Activated effector memory CD4-positive, alpha-beta T cell treated with Interleukin-2 at 50 U/mL for 16 hours (primary cell): ENCODE measurements around the gene RASA4.
A peak's percentile ranks its signal among the peaks of the same experiment; 100 is the strongest.
"Not testable (repeated sequence)": the region's sequence is repeated elsewhere in the genome, so short reads cannot be mapped to it uniquely, and the experiment has no call there.

Source experiments
- DNase-seq: peaks from one replicate; pipeline ENCODE4 v3.0.0-alpha.2; 2020

Gene RASA4

DNA sequence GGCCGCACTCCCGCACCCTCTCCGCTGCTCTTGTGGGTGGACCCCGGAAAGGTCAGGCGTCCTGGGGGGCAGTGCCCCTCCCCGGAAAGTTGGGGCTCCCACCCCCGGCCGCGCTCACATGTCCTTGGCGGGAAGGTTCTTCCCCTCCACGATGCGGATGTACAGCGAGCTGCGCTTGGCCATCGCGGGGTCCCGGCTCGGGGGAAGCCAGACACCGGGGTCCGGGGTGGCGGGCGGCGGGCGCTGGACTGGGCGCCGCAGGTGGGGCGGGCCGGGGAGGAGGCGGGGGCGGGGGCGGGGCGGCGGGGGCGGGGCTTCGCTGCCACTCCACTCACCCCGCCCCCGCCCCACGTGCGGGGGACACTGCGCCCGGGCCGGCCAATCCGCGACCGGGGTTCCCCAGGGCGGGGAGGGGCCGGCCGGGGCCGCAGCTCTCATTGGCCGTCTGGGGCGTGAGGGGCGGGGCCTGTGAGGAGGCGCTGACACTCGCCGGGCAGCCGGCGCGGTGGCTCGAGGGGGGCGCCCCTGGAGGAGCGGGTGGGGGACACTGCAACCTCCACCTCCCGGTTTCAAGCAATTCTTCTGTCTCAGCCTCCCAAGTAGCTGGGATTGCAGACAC is at the start of gene RASA4:
Gene RASA4 (minus strand): TSS at position 250 of the 619 bp plus-strand sequence. CDS start 67 bp downstream, at position 183.
- peak; percentile 14 for DNase-seq

DNA sequence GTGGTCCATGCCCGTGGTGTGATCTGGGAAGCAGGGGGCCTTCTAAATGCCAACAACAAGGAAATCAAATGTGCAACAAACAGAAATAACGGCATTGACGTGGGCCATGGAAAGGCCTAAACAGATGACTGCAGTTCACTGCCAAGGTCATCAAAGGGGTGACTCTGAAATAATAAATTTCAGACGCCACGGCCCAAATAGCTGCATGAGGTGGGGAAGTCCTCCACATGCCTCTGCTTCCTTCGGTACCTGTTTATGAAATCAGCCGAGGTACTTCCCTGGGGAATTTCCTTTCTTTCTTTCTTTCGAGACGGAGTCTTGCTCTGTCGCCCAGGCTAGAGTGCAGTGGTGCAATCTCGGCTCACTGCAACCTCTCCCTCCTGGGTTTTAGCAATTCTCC is 48.2 kb upstream of the RASA4 start:
- not testable (repeated sequence) for DNase-seq

DNA sequence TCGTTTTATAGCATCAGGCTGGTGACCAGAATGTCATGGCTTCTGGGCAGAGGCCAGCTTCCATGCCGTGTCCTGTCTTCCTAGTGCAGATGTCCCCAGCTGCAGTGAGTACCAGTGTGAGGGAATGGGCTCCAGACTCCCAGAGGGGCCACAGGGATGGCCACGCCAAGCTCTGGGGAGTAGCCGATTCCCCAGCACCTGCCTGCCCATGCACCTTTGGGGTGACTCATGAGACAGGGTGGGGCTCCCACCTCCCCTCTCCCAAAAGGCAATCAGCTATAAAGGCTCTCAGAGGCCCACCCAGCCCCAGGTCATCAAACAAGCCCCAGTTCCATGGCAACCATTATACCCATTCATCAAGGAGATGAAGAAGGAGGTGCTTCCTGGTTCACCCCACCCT is 33.4 kb upstream of the RASA4 start, which contains the start of gene SPDYE2B:
Gene SPDYE2B (plus strand): TSS at position 396 of the 400 bp plus-strand sequence. CDS start 2,030 bp downstream, outside the sequence.
- DNase-seq: not testable (repeated sequence)

DNA sequence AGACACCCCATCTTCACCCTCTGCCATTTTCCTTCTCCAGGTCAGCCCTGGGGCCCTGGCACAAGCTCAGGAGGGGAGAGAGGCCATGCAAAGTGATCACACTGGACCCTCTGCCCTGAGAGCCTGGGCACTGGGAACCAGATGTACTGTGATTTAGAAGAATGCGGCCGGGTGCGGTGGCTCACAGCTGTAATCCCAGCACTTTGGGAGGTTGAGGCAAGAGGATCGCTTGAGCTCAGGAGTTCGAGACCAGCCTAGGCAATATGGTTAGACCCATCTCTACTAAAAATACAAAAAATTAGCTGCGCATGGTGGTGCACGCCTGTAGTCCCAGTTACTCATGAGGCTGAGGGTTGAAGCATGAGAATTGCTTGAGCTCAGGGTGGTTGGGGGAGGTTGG is 31.3 kb upstream of the RASA4 start:
- not testable (repeated sequence) for DNase-seq

DNA sequence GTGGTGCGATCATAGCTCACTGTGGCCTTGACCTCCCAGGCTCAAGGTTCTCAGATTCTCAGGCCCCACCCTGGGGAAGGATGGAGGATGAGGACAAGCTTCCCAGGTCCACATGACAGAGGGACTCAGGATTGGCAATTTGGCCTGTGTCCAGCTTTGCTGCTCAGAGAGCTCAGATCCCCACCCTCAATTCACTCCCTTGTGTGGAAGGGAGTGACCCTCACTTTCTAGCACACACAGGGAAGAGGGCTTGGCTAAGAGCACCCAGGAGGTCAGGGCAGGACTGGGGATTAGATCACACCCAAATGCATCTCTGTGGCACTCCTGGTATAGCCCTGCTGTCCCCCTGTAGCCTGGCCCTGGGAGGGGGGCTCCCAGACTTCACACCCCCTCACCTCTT is 26.8 kb upstream of the RASA4 start:
- DNase-seq: not testable (repeated sequence)

DNA sequence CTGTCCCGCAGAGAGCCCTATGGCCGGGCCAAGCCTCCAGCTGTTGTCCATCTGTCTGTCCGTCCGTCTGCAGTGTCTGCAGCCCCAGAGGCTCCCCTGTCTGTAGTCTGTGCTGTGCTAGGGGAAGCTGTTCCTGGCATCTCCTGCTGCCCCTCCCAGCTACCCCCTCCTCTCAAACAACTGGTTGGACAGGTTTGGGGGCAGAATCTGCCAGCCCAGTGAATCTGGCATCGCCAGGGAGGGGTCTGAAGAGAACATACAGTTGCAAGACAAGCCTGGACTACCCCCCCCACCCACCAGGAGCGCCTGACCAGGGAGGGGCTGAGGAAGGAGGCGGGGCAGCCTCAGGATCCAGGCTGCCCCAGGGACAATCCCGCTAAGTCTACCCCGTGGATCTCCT is 26.1 kb upstream of the RASA4 start, which contains the start of gene UPK3BL1:
Gene UPK3BL1 (minus strand): TSS at position 101 of the 400 bp plus-strand sequence. CDS start 50 bp downstream, at position 51.
- DNase-seq: not testable (repeated sequence)

DNA sequence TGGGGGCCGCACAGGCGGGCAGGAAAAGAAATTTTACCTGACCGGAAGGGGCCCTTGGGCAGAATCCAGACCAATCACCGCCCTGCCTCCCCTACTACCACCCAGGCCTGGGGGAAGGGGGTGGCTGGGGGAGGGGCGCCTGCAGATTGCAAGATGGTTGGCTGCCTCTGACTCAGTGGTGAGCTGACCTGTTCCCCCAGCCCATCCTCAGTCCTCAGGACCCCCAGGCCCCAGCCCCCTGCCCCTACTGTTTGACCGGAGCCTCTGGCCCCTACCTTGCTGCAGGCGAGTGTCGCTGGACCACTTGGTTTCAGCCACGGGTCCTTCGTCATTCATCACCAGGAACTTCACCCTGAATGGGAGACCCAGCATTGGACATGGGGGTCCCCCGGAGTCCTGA is 22.3 kb upstream of the RASA4 start:
- DNase-seq: not testable (repeated sequence)

DNA sequence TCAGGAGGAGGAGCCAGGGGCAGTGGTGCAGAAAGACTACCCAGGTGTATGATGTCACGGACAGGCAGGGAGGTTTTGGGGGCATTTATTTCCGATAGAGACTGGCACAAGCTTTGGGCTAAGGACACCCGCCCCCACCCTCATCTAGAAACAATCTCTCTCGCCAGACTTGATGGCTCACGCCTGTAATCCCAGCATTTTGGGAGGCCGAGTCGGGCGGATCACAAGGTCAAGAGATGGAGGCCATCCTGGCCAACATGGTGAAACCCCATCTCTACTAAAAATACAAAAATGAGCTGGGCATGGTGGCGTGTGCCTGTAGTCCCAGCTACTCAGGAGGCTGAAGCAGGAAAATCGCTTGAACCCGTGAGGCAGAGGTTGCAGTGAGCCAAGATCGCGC is 20.4 kb upstream of the RASA4 start:
- not testable (repeated sequence) for DNase-seq

DNA sequence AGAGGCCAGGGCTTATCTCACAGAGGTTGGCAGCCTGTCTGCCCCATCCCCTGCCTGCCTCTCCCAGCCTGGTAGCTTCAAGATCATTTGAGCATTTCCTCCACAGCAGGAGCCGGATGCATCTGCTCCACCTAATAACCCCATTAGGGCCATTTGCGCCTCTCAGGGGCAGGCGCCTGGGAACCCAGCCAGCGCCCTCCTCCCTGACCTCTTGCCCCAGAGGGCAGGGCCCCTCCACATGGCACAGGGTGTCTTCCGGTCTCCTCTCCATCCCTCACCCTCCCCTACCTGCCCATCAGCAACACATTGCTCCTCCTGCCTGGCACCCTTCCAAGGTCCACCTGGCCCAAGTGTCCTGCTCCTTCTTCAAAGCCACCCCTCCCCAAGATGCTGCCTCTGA is 18.8 kb upstream of the RASA4 start:
- DNase-seq: not testable (repeated sequence)

DNA sequence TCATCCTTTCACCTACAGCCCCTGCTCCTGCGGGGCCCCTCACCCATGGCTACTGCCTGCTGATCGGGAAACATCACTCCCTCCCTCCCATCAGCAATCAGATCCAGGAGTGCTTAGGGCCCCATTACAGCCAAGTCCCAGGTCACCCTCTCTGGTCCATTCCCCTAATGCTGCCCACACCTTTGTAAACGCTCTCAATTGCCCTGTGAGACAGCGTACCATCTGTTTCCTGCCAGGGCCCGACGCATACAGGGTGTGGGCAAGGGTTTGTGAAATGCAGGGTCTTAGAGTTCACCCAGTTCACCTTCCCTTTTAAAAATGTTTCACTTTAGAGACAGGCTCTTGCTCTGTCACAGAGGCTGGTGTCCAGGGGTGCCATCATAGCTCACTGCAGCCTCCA is 17.7 kb upstream of the RASA4 start:
- not testable (repeated sequence) for DNase-seq

DNA sequence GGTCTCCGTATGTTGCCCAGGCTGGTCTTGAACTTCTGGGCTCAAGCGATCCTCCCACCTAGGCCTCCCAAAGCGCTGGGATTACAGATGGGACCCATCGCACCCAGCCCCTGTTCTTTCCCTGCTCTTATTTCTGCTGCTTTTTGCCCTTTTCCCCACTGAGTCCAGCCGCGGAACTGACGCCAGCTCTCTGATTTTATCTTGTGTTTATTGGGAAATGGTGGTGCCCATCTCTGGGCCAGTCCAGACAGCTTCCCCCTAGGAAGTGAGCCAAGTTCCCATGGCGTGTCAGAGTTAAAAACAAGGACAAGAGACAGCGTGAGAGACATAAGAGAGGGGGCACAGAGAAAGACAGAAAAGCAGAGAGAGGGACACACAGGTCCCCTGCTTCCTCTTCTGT is 14.1 kb upstream of the RASA4 start:
- not testable (repeated sequence) for DNase-seq

DNA sequence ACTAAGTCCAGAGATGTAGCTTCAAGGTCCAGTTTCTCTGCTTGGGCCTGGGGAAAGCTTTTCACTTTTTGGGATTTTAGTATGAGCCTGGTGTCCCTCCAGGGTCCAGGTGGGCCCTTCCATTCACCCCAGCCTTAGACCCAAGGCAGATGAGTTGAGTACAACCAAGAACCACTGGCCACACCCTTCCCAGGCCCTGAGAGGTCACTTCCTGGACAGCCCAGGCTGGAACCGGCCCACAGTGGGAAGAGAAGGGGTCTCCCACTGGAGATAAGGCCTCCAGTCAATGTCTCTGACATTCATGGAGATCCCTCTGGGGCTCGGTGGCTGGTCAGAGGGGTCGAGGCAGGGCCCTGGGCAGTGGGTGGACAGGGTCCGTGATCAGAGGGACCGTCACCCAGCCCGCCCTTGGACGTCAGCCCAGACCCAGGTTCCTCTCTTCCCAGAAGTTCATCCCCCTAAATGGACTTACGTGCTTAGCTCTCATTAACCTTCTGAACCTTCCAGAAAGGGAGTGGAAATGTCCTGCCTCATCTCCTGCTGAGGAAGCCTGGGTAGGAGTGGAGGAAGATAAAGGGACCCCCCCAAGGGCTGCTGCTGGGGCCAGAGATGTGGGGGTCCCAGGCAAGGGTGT is 10.8 kb upstream of the RASA4 start:
- DNase-seq: not testable (repeated sequence)

DNA sequence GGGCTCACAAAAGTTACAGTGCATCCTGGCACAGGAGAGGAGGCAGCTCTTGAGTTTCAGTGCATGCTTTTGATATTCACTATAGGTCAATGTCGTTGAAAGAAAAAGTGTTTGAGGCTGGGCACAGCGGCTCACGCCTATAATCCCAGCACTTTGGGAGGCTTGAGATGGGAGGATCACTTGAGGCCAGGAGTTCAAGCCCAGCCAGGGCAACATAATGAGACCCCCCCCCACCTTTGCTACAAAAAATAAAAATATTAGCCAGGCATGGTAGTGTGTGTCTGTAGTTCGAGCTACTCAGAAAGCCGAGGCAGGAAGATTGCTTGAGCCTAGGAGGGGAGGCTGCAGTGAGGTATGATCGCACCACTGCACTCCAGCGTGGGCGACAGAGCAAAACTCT is 1.6 kb upstream of the RASA4 start:
- DNase-seq: not testable (repeated sequence)

DNA sequence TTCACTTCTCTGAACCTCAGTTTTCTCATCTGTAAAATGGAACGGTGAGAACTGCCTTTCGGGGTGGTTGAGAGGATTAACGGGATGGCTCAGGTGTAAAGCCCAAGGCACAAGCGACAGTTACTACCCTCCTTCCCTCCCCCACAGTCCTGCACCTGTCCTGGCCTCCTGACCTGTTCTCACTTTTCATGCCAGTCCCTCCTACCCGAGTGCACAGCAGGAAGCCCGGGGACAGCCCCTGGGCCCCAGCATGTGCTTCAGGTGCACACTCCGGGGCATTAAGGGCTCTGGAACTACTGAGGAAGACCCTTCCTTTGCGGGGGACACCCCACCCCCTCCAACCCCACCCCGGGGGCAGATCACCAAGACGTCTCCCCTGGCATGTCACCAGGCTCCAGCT is 626 bp downstream of the RASA4 start:
- not testable (repeated sequence) for DNase-seq

DNA sequence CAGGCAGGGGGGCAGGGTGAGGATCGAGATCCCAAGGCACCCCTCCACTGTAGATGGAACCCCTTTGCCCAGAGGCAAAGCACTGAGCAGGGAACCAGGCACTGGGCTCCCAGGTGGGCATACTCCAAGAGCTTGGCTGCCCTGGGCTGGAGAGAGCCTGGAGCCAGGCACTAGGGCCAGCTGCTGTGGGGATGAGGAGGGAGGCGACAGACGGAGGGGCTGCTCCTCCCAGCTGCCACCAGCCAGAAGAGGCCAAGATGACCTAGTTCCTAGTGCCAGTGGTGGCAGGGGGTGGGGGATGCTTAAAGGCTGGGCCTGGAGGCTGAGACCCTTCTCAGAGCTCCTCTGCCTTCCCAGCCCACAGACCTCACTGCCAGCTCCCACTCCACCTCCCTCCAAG is 1.7 kb downstream of the RASA4 start:
- DNase-seq: not testable (repeated sequence)

DNA sequence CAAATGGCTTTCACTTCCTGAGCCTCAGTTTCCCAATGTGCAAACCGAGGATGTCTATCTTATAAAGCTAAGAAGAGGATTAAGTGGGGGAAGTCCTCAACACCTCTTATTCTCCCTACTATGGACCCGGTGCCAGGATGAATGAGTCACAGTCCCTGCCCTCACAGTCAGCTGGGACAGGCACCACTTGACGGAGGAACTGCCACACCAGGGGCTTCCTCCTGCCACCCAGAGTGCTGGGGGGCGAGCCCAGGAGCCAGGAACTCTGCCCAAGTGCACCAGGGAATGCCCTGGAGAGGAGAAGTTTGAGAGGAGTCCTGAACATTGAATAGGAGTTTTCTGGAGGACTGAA is 2.2 kb downstream of the RASA4 start:
- DNase-seq: not testable (repeated sequence)

DNA sequence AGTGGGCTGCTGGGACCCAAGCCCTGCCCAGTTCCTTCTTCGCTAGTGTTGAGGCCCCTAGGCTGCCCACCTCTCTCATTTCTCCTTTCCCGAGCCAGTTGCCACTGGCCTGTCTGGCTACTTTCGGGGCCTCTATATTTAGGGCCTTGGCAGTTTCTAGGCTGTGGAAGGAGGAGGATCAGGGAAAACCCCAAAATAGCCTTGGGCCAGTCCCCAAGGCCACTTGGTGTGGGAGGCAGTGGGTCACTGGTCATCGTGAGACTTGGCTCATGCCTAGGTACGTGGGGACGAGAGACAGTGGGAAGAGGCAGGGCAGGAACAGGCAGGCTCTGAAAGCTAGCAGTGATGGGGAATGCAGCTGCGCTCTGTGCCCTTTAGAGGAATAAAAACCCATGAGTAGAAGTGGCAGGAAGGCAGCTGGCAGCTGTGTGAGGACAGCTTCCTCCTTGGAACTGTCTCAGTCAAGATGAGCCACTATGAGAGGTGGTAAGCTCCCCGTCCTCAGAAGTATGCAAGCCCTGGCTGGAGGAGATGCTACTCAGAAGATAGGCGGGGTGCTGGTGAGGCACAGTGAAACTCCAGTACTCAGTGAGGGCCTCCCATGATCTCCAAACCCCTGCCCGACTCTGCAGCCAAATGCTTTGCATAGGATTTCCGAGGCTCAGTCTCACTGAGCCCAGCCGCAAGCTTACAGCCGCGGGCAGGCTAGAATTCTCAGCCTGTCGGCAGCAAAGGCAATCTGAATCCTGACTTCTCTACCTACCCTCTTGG is 2.8 kb downstream of the RASA4 start:
- not testable (repeated sequence) for DNase-seq

DNA sequence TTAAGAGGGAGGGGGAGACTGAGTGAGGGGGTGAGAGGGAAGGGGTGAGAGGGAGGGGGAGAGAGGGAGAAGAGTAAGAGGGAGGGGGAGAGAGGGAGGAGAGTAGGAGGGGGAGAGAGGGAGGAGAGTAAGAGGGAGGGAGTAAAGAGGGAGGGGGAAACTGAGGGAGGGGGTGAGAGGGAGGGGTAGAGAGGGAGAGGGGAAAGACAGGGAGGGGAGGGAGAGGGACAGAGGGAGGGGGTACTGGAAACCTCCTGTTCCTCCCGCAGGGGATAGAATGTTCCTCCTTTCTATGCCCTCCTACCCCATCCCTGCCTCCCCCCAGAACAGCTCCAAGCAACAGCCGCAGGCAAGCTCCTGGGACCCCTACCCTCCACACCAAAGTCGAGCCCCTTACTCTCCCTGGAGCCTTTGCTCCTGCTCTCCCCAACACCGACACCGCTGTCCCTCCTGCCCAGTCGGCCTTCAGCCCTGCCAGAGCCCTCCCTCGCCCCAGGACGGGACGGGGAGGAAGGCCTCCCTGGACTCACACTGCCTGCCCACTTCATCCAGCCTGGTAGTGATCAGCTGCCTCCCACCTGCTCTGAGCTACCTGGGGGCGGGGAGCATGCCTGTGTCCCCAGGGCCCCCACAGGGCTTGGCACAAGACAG is 4.8 kb downstream of the RASA4 start:
- DNase-seq: not testable (repeated sequence)

DNA sequence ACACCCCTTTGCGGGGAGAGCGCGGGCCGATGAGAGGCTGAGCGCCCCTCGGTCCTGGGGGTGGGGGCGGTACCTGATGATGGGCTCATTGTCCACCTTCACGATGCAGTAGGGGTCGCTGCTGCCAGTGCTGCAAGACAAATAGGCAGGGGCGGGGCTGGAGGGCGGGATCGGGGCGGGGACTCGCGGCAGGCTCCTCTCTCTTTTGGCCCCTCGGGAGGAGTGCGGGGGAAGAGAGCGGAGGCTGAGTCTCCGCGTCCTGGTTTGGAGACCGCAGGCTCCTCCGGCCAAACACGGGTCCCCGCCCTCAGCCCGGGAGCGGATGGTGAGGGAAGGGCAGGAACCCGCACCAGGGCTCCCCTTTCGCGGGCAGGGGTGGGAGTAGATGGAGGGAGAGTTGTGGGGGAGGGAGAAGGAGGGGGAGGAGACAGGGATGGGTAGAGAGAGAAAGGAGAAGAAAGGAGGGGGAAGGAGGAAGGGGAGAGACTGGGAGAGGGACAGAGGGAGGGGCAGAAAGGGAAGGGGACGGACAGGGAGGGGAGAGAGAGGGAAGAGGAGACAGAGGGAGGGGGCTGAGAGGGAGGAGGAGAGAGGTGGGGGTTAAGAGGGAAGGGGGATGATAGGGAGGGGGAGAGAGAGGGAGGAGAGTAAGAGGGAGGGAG is 5.4 kb downstream of the RASA4 start:
- DNase-seq: not testable (repeated sequence)

DNA sequence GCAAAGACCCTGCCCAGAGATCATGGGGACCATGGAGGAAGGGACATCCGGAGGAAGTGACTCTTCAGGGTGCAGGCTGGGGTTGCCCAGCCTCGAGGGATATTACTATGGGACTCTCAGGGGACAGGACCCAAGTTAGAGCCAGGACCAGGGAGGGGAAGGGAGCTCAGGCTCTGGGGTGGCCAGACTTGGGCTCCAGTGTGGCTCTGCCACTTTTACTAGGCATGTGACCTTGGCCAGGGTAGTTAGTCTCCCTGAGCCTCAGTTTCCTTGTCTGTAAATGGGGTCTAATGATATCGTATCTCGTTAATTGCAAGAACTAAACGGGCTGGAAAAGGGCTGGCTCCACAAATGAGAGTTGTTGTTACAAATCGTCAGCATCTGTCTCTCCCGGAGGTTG is 6.1 kb downstream of the RASA4 start:
- not testable (repeated sequence) for DNase-seq

DNA sequence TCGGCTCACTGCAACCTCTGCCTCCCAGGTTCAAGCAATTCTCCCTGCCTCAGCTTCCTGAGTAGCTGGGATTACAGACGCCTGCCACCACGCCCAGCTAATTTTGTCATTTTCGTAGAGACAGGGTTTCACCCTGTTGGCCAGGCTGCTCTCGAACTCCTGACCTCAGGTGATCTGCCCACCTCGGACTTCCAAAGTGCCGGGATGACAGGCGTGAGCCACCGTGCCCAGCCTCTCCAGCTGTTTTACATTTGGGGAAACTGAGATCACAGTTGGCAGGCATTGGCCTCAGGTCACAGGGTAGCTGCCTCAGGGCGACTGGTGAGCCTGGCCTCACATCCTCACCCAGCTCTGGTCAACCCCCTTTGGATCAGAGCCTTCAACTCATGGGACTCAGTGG is 6.8 kb downstream of the RASA4 start:
- not testable (repeated sequence) for DNase-seq

DNA sequence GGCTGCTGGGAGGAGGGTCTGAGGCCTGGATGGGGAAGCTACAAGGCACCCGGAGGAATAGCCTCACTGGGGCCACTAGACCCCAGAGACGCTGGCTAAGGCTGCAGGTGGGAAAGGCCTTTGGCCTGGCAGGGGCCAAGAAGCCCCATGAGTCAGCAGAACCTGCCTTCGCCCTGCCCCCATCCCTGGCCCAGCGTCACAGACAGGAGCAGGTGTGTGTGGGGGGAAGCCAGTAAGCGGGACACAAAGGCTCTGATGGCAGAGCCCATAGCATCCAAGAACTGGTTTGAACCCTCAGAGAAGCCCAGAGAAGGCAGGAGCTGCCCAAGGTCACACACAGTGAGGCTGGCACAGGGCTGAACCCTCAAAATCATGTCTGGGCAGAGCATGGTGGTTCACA is 9.7 kb downstream of the RASA4 start:
- not testable (repeated sequence) for DNase-seq
